ENCODE results near the gene FXYD2.

- no peak for TF ChIP-seq EZH2 (IDR thresholded peaks at IDR 0.05; ENCODE audit: low read depth, low read length, severe bottlenecking)
- no peak for TF ChIP-seq ZNF274 (IDR thresholded peaks at IDR 0.05; ENCODE audit: borderline replicate concordance, extremely low read depth, low read length)
- no peak for TF ChIP-seq RXRA (IDR thresholded peaks at IDR 0.05; ENCODE audit: insufficient read depth, low read depth, low read length)
Observed at GRCh38 chr11:117817368-117818040, 7.0 kb downstream of the FXYD2 start.
